ENCODE measurements around the gene NCAPD2.

Gene NCAPD2

GRCh38 chr12:6550294-6551062, 56.6 kb downstream of the NCAPD2 start (continued):
- TF ChIP-seq KLF17 (tag by site-specific recombination; IDR thresholded peaks at IDR 0.05) (no peak), ZNF169 (tag by site-specific recombination; IDR thresholded peaks at IDR 0.05) (no peak), ZNF785 (tag by site-specific recombination; IDR thresholded peaks at IDR 0.05) (no peak)

- no peak for TF ChIP-seq ZNF629 (tag by site-specific recombination; IDR thresholded peaks at IDR 0.05)
- no peak for TF ChIP-seq BCL11B (tag by site-specific recombination; IDR thresholded peaks at IDR 0.05; ENCODE audit: low read depth)
- TF ChIP-seq ZNF416 (tag by site-specific recombination; IDR thresholded peaks at IDR 0.05): no peak
- TF ChIP-seq ZNF274 (IDR thresholded peaks at IDR 0.05; ENCODE audit: low read length): no peak
- no peak for TF ChIP-seq ZNF274 (tag by site-specific recombination; IDR thresholded peaks at IDR 0.05; ENCODE audit: borderline replicate concordance)
- TF ChIP-seq ZNF311 (tag by site-specific recombination; IDR thresholded peaks at IDR 0.05; ENCODE audit: borderline replicate concordance): no peak
- no peak for TF ChIP-seq ZNF248 (tag by site-specific recombination; IDR thresholded peaks at IDR 0.05)
- no peak for TF ChIP-seq ZNF398 (tag by site-specific recombination; IDR thresholded peaks at IDR 0.05)
- TF ChIP-seq MYNN (tag by site-specific recombination; IDR thresholded peaks at IDR 0.05; ENCODE audit: borderline replicate concordance): no peak
- TF ChIP-seq ZBTB21 (tag by site-specific recombination; IDR thresholded peaks at IDR 0.05): no peak
- no peak for TF ChIP-seq HOXA7 (CRISPR knock-in tag; IDR thresholded peaks at IDR 0.05; ENCODE audit: borderline replicate concordance)
- TF ChIP-seq ZNF133 (tag by site-specific recombination; IDR thresholded peaks at IDR 0.05): no peak
- POLR2A ChIA-PET: interaction anchor here (4.1 to 5.7 kb wide), 2 partner anchors 12 to 16 kb away, joined by 46 to 90 read pairs; partner anchors contain the start of gene GAPDH
- H3K4me1 ChIP-seq (ENCODE audit: control insufficient read depth, insufficient read depth, low read length): peaks cover 18% of the 10 kb centered on the region
- no peak overlapping the region for H3K27ac ChIP-seq (ENCODE audit: extremely low read depth, low read depth, low read length)
- no peaks in the 10 kb centered on the region for H3K9me3 ChIP-seq (ENCODE audit: control insufficient read depth, insufficient read depth, low read depth, low read length)
- CTCF ChIA-PET: interaction anchor here (1.6 to 4.5 kb wide), 2 partner anchors 13 to 133 kb away, joined by 6 to 51 read pairs; no protein-coding TSS in a partner anchor
- no peak overlapping the region for H3K4me3 ChIP-seq (ENCODE audit: low read depth, low read length)
- peaks cover 22 to 70% of the 10 kb centered on the region in 2 experiments for H3K36me3 ChIP-seq (ENCODE audit: control insufficient read depth in 2 of 2, insufficient read depth in 1 of 2, low read length in 2 of 2)
These were observed 57.2 kb downstream of the NCAPD2 start for GRCh38 chr12:6551063-6551461.

- Histone ChIP-seq H3K4me1 (ENCODE audit: control insufficient read depth, insufficient read depth, low read length) (peaks cover 18% of the 10 kb centered on the region), H3K9me3 (ENCODE audit: control insufficient read depth, insufficient read depth, low read depth, low read length) (no peaks in the 10 kb centered on the region), H3K4me3 (ENCODE audit: low read depth, low read length) (no peak overlapping the region), H3K36me3 (ENCODE audit: control insufficient read depth in 2 of 2, insufficient read depth in 1 of 2, low read length in 2 of 2) (peaks cover 24 to 67% of the 10 kb centered on the region in 2 experiments), H3K27ac (ENCODE audit: extremely low read depth, low read depth, low read length) (no peak overlapping the region)
- ChIA-PET CTCF (interaction anchor here (0.6 to 4.5 kb wide), 5 partner anchors 13 to 635 kb away, joined by 3 to 51 read pairs (median 3); no protein-coding TSS in a partner anchor), POLR2A (interaction anchor here (1.0 to 5.7 kb wide), 5 partner anchors 12 to 300 kb away, joined by 3 to 90 read pairs (median 3); partner anchors contain the start of genes COPS7A, GAPDH and USP5)
- peak; percentile 91 for TF ChIP-seq ZNF600 (tag by site-specific recombination; IDR thresholded peaks at IDR 0.05)
- no peak for TF ChIP-seq SALL2 (tag by site-specific recombination; IDR thresholded peaks at IDR 0.05; ENCODE audit: borderline replicate concordance)
These were observed 57.7 kb downstream of the NCAPD2 start for GRCh38 chr12:6551496-6552139.
